ENCODE results near the gene DISC1. TPM values are rescaled to one million over a fixed set of nuclear protein-coding genes. Genes with fewer than 3 reads are reported as not detected.

DISC1 gene
- total RNA-seq, 1 experiment from 2014 or later, result 9.8 TPM

- BruUV-seq (replicated peaks), result no TSS peak
- H3K4me3 Mint-ChIP-seq (ENCODE audit: low read depth, unreplicated experiment), result no peak overlapping the region
- intact Hi-C loops (cut with micrococcal nuclease; ENCODE audit: unreplicated experiment), result no loop called here
- no peak overlapping the region for H3K27ac Mint-ChIP-seq (ENCODE audit: unreplicated experiment)
- no peaks in the 10 kb centered on the region for H3K27me3 Mint-ChIP-seq (ENCODE audit: unreplicated experiment)
- CTCF ChIA-PET, result no interaction called here
- no peaks in the 10 kb centered on the region for H3K36me3 Mint-ChIP-seq (ENCODE audit: insufficient read depth, unreplicated experiment)
- TF ChIP-seq, protein P1, sequence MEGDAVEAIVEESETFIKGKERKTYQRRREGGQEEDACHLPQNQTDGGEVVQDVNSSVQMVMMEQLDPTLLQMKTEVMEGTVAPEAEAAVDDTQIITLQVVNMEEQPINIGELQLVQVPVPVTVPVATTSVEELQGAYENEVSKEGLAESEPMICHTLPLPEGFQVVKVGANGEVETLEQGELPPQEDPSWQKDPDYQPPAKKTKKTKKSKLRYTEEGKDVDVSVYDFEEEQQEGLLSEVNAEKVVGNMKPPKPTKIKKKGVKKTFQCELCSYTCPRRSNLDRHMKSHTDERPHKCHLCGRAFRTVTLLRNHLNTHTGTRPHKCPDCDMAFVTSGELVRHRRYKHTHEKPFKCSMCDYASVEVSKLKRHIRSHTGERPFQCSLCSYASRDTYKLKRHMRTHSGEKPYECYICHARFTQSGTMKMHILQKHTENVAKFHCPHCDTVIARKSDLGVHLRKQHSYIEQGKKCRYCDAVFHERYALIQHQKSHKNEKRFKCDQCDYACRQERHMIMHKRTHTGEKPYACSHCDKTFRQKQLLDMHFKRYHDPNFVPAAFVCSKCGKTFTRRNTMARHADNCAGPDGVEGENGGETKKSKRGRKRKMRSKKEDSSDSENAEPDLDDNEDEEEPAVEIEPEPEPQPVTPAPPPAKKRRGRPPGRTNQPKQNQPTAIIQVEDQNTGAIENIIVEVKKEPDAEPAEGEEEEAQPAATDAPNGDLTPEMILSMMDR (IDR thresholded peaks at IDR 0.05; ENCODE audit: unreplicated experiment), result no peak
- no peak for DNase-seq
- H3K4me1 Mint-ChIP-seq (ENCODE audit: low read depth, unreplicated experiment), result no peaks in the 10 kb centered on the region
- peaks cover 5% of the 10 kb centered on the region for H3K9me3 Mint-ChIP-seq (ENCODE audit: low read depth, unreplicated experiment)
These were observed 123.7 kb downstream of the DISC1 start for GRCh38 chr1:231750296-231750695.

- TF ChIP-seq, protein P1 (IDR thresholded peaks at IDR 0.05; ENCODE audit: unreplicated experiment), result no peak
- intact Hi-C loops (cut with micrococcal nuclease; ENCODE audit: unreplicated experiment), result no loop called here
- BruUV-seq (replicated peaks), result no TSS peak
- no peak for DNase-seq
- H3K4me1 Mint-ChIP-seq (ENCODE audit: low read depth, unreplicated experiment), result no peaks in the 10 kb centered on the region
- no peaks in the 10 kb centered on the region for H3K27me3 Mint-ChIP-seq (ENCODE audit: unreplicated experiment)
- peaks cover 5% of the 10 kb centered on the region for H3K9me3 Mint-ChIP-seq (ENCODE audit: low read depth, unreplicated experiment)
- no peak overlapping the region for H3K27ac Mint-ChIP-seq (ENCODE audit: unreplicated experiment)
- H3K36me3 Mint-ChIP-seq (ENCODE audit: insufficient read depth, unreplicated experiment), result no peaks in the 10 kb centered on the region
- CTCF ChIA-PET, result no interaction called here
- H3K4me3 Mint-ChIP-seq (ENCODE audit: low read depth, unreplicated experiment), result no peak overlapping the region
These were observed 124.3 kb downstream of the DISC1 start for GRCh38 chr1:231750818-231751362.

DNA sequence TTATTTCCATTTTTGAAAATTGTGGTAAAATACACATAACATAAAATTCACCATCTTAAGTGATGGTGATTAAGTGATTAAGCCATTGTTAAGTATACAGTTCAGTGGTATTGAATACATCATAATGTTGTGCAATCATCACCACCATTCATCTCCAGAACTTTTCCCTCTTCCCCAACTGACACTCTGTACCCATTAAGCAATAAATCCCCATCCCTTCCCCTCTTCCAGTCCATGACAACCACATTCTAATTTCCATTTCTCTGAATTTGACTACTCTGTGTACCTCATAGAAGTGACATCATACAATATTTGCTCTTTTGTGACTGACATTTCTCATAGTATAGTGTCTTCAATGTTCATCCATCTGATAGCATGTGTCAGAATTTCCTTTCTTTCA is 124.8 kb downstream of the DISC1 start:
- peaks cover 5% of the 10 kb centered on the region for H3K9me3 Mint-ChIP-seq (ENCODE audit: low read depth, unreplicated experiment)
- H3K36me3 Mint-ChIP-seq (ENCODE audit: insufficient read depth, unreplicated experiment), result no peaks in the 10 kb centered on the region
- intact Hi-C loops (cut with micrococcal nuclease; ENCODE audit: unreplicated experiment), result no loop called here
- no TSS peak for BruUV-seq (replicated peaks)
- CTCF ChIA-PET, result no interaction called here
- TF ChIP-seq, protein P1 (IDR thresholded peaks at IDR 0.05; ENCODE audit: unreplicated experiment), result no peak
- no peak for DNase-seq
- H3K27me3 Mint-ChIP-seq (ENCODE audit: unreplicated experiment), result no peaks in the 10 kb centered on the region
- H3K4me1 Mint-ChIP-seq (ENCODE audit: low read depth, unreplicated experiment), result no peaks in the 10 kb centered on the region
- H3K4me3 Mint-ChIP-seq (ENCODE audit: low read depth, unreplicated experiment), result no peak overlapping the region
- H3K27ac Mint-ChIP-seq (ENCODE audit: unreplicated experiment), result no peak overlapping the region

GRCh38 chr1:231753313-231753712 is 126.7 kb downstream of the DISC1 start:
- CTCF ChIA-PET, result no interaction called here
- intact Hi-C loops (cut with micrococcal nuclease; ENCODE audit: unreplicated experiment), result no loop called here
- H3K4me1 Mint-ChIP-seq (ENCODE audit: low read depth, unreplicated experiment), result no peaks in the 10 kb centered on the region
- TF ChIP-seq, protein P1 (IDR thresholded peaks at IDR 0.05; ENCODE audit: unreplicated experiment), result no peak
- no peak for DNase-seq
- H3K4me3 Mint-ChIP-seq (ENCODE audit: low read depth, unreplicated experiment), result no peak overlapping the region
- no peak overlapping the region for H3K27ac Mint-ChIP-seq (ENCODE audit: unreplicated experiment)
- H3K9me3 Mint-ChIP-seq (ENCODE audit: low read depth, unreplicated experiment), result peaks cover 5% of the 10 kb centered on the region
- H3K36me3 Mint-ChIP-seq (ENCODE audit: insufficient read depth, unreplicated experiment), result no peaks in the 10 kb centered on the region
- H3K27me3 Mint-ChIP-seq (ENCODE audit: unreplicated experiment), result no peaks in the 10 kb centered on the region
- BruUV-seq (replicated peaks), result no TSS peak

All from Calu3 (cell line).